ENCODE data around the gene PPM1L.

GRCh38 chr3:160951642-160952487 lies 195.8 kb downstream of the PPM1L start:
- no peak for TF ChIP-seq CTCF (CRISPR knock-in tag; IDR thresholded peaks at IDR 0.05)
- no peak for TF ChIP-seq SMAD9 (CRISPR knock-in tag; IDR thresholded peaks at IDR 0.05)
- no peak for TF ChIP-seq CBX5 (CRISPR knock-in tag; IDR thresholded peaks at IDR 0.05; ENCODE audit: borderline replicate concordance)
- TF ChIP-seq RFX5 (IDR thresholded peaks at IDR 0.05; ENCODE audit: low read depth, low read length) = no peak
- TF ChIP-seq ZNF18 (CRISPR knock-in tag; IDR thresholded peaks at IDR 0.05; ENCODE audit: insufficient replicate concordance) = no peak
- TF ChIP-seq RXRB (CRISPR knock-in tag; IDR thresholded peaks at IDR 0.05; ENCODE audit: borderline replicate concordance) = no peak

Measured in HepG2 (cell line).